Adrenal gland (tissue), 12 donors: ENCODE data around the gene SCAF8. TPM values are rescaled to one million over a fixed set of nuclear protein-coding genes. Genes with fewer than 3 reads are reported as not detected.
"Not testable (repeated sequence)": the region's sequence is repeated elsewhere in the genome, so short reads cannot be mapped to it uniquely, and the experiment has no call there.

Experiments
- DNase-seq, 7 donors: peaks; one replicate each; pipeline ENCODE4 v3.0.0-alpha.2; 2019 to 2020
- H3K27ac ChIP-seq, 5 donors: fragments of 200-600 bp; sonication (generic) in 4 of 5; 1 replicate in 3 of 5; 2 replicates in 2 of 5; pipeline versions ENCODE4 v1.5.1 to v1.8.0; 2016 to 2020; ENCODE audit warnings: mild to moderate bottlenecking in 1 of 5
- H3K27me3 ChIP-seq: fragments of 200-600 bp; 2 replicates; pipeline ENCODE4 v1.8.0; 2021
- H3K36me3 ChIP-seq, 2 donors: fragments of 200-600 bp; replicated peaks in 1 of 2; 1 replicate in 1 of 2; 2 replicates in 1 of 2; pipeline versions ENCODE4 v1.5.1 to v1.8.0; 2018 to 2022
- H3K4me1 ChIP-seq, 2 donors: fragments of 200-600 bp; replicated peaks in 1 of 2; 1 replicate in 1 of 2; 2 replicates in 1 of 2; pipeline versions ENCODE4 v1.5.1 to v1.8.0; 2018 to 2021
- H3K4me3 ChIP-seq, 4 donors: fragments of 200-600 bp; sonication (generic) in 3 of 4; one replicate each; pipeline ENCODE4 v1.5.1; 2016 to 2018
- H3K9me3 ChIP-seq, 3 donors: fragments of 200-600 bp; sonication (generic) in 1 of 3; replicated peaks in 1 of 3; 1 replicate in 2 of 3; 2 replicates in 1 of 3; pipeline versions ENCODE4 v1.5.1 to v1.8.0; 2016 to 2021
- CTCF ChIP-seq, 6 experiments: fragments of 450-650 bp in 4 of 6; fragments of 200-600 bp in 2 of 6; sonication (generic) in 1 of 6; IDR thresholded peaks; 1 replicate in 5 of 6; 2 replicates in 1 of 6; pipeline versions ENCODE4 v1.5.1 to v1.8.0; 2016 to 2021; ENCODE audit warnings: antibody characterized with exemption in 6 of 6, mild to moderate bottlenecking in 2 of 6, moderate library complexity in 1 of 6
- POLR2A ChIP-seq, 2 donors: fragments of 450-650 bp; IDR thresholded peaks; one replicate each; pipeline ENCODE4 v1.6.1; 2017; ENCODE audit warnings: antibody characterized with exemption in 2 of 2, mild to moderate bottlenecking in 2 of 2, moderate library complexity in 1 of 2
- WGBS, 4 donors: extraction: QIAGEN DNeasy Blood & Tissue Kit in 2 of 4; methylation state at CpG; one replicate each; pipeline versions ENCODE4 v1.1.5 to v1.1.7; 2013 to 2017; 5-methylcytosine and 5-hydroxymethylcytosine counted together
- intact Hi-C, 2 donors: fragments of 100-400 bp; cut with DNase I; formaldehyde crosslinking; loops; one replicate each; pipeline versions ENCODE4 v1.14.1 to v1.15.0; 2022 to 2023
- polyA plus RNA-seq, 3 donors: library from polyadenylated mRNA; stranded (reverse); fragments of 200-250 nt in 2 of 3; fragments of 350-450 nt in 1 of 3; fragmentation: Illumina TruSeq in 1 of 3; extraction: RNeasy Lipid Tissue Mini Kit (QIAGEN cat#74804) in 1 of 3; gene quantifications; one replicate each; pipeline ENCODE4 v1.2.3, GENCODE V29; 2013 to 2014
- total RNA-seq, 9 donors: library from RNA; depleted of rRNA in 4 of 9; stranded (reverse); fragments of >200 nt in 4 of 9; fragments of 120-200 nt in 1 of 9; fragmentation: NEBNext Ultra II Directional in 1 of 9; extraction: Animal tissue kit (Norgen Biotek cat#: 25700) in 1 of 9; gene quantifications; one replicate each; pipeline versions ENCODE4 v1.1.0 to v1.2.4, GENCODE V29; 2013 to 2023
- donor health status: healthy with polysubstance abuse.
- donor health status: Bipolar disorder and iron deficiency.
- donor health status: DM: yes; HTN: yes; CAD: no.
- donor health status: DM: no; HTN: no; CAD: no.
- donor health status: DM: no; HTN: no; CAD: no.
- donor health status: DM: yes; HTN: yes; CAD: no.

Gene SCAF8
- total and polyA plus RNA-seq, 12 donors: 13.9 to 41.5 (median 34.8) TPM

GRCh38 chr6:154740658-154741057, 7.4 kb downstream of the SCAF8 start:
- H3K27me3 ChIP-seq: no peaks in the 10 kb centered on the region
- H3K4me1 ChIP-seq: peaks cover 24 to 91% of the 10 kb centered on the region in 2 donors
- intact Hi-C loops: no loop called here

GRCh38 chr6:154742891-154743290, 9.7 kb downstream of the SCAF8 start:
- no peak overlapping the region for H3K27ac ChIP-seq
- intact Hi-C loops: no loop called here
- no peak for DNase-seq
- H3K9me3 ChIP-seq: no peaks in the 10 kb centered on the region
- H3K4me1 ChIP-seq: peaks cover 20 to 83% of the 10 kb centered on the region in 2 donors
- H3K4me3 ChIP-seq: no peak overlapping the region
- H3K36me3 ChIP-seq: no peaks in the 10 kb centered on the region
- no peaks in the 10 kb centered on the region for H3K27me3 ChIP-seq
- WGBS, 4 donors: 79 to 87% (median 83%) methylated on average over 4 of the region's 4 CpGs
- TF ChIP-seq CTCF (IDR thresholded peaks at IDR 0.05) (no peak), POLR2A (IDR thresholded peaks at IDR 0.05) (no peak)

More at GRCh38 chr6:154740658-154741057, 7.4 kb downstream of the SCAF8 start:
- DNase-seq: no peak
- Histone ChIP-seq H3K36me3 (no peaks in the 10 kb centered on the region), H3K27ac (no peak overlapping the region), H3K4me3 (no peak overlapping the region), H3K9me3 (no peaks in the 10 kb centered on the region)
- TF ChIP-seq POLR2A (IDR thresholded peaks at IDR 0.05): no peak
- TF ChIP-seq CTCF (IDR thresholded peaks at IDR 0.05): no peak
- WGBS, 4 donors: 83 to 93% (median 89%) methylated on average over 5 of the region's 5 CpGs

GRCh38 chr6:154744029-154744745, 11.0 kb downstream of the SCAF8 start:
- 90 to 97% (median 93%) methylated on average over 7 of the region's 7 CpGs for WGBS, 4 donors
- H3K27me3 ChIP-seq, H3K36me3 ChIP-seq, H3K27ac ChIP-seq, H3K9me3 ChIP-seq, DNase-seq, H3K4me3 ChIP-seq, intact Hi-C loops: not testable (repeated sequence)
- peaks cover 11 to 80% of the 10 kb centered on the region in 2 donors for H3K4me1 ChIP-seq

DNA sequence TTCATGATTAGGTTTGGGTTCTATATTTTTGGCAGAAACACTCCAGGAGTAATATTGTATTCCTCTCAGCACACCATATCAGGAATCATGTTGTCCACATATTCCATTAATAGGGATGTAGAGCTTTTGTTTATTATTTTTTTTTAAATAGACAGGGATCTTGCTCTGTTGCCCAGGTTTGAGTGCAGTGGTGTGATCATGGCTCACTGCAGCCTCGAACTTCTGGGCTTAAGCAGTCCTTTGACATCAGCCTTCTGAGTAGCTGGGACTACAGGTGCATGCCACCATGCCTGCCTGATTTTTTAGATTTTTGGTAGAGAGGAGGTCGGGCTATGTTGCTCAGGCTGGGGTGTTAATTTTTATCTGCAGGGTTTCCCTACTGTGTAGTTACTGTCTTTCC, 12.0 kb downstream of the SCAF8 start:
- TF ChIP-seq CTCF (IDR thresholded peaks at IDR 0.05) (no peak), POLR2A (IDR thresholded peaks at IDR 0.05) (no peak)
- Histone ChIP-seq H3K4me3 (no peak overlapping the region), H3K9me3 (no peaks in the 10 kb centered on the region), H3K27me3 (no peaks in the 10 kb centered on the region), H3K27ac (no peak overlapping the region), H3K4me1 (peaks cover 11 to 75% of the 10 kb centered on the region in 2 donors), H3K36me3 (no peaks in the 10 kb centered on the region)
- 88 to 100% (median 92%) methylated on average over 2 of the region's 2 CpGs for WGBS, 4 donors
- DNase-seq: no peak
- intact Hi-C loops: no loop called here

- H3K4me3 ChIP-seq: no peak overlapping the region
- H3K4me1 ChIP-seq: peaks cover 0 to 60% of the 10 kb centered on the region in 2 donors
- no peak overlapping the region for H3K27ac ChIP-seq
- no peak for TF ChIP-seq POLR2A (IDR thresholded peaks at IDR 0.05)
- no peak for TF ChIP-seq CTCF (IDR thresholded peaks at IDR 0.05)
- DNase-seq: no peak
- no peaks in the 10 kb centered on the region for H3K9me3 ChIP-seq
- WGBS, 4 donors: 91 to 96% (median 93%) methylated on average over 3 of the region's 3 CpGs
- intact Hi-C loops: no loop called here
- H3K36me3 ChIP-seq: no peaks in the 10 kb centered on the region
- no peaks in the 10 kb centered on the region for H3K27me3 ChIP-seq
Measured at GRCh38 chr6:154749341-154749740, 16.1 kb downstream of the SCAF8 start.
